ENCODE data around the gene SGMS2.

DNA sequence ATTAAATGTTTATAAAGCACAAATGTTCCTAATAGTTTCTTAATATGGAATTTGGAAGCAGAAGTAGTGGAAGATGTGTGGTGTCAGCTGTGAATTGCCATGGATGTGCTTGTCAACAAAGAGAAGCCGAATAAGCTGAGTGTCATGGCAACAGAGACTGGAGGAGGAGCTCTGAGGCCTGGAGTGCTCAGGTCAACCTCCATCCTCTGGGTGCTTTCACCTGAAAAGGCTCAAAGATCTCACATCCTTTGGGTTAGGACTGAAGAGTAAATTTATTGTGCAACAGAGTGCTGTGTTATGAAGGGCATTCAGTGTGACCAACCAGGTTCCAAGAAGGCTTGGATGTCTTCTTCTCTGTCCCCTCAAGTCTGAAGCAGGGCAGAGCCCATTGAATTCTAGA is 18.7 kb downstream of the SGMS2 start:
- no peak for TF ChIP-seq MAFK (IDR thresholded peaks at IDR 0.05; ENCODE audit: partially characterized antibody)
- TF ChIP-seq, protein P1, sequence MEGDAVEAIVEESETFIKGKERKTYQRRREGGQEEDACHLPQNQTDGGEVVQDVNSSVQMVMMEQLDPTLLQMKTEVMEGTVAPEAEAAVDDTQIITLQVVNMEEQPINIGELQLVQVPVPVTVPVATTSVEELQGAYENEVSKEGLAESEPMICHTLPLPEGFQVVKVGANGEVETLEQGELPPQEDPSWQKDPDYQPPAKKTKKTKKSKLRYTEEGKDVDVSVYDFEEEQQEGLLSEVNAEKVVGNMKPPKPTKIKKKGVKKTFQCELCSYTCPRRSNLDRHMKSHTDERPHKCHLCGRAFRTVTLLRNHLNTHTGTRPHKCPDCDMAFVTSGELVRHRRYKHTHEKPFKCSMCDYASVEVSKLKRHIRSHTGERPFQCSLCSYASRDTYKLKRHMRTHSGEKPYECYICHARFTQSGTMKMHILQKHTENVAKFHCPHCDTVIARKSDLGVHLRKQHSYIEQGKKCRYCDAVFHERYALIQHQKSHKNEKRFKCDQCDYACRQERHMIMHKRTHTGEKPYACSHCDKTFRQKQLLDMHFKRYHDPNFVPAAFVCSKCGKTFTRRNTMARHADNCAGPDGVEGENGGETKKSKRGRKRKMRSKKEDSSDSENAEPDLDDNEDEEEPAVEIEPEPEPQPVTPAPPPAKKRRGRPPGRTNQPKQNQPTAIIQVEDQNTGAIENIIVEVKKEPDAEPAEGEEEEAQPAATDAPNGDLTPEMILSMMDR (IDR thresholded peaks at IDR 0.05), result no peak
- TF ChIP-seq EP300 (IDR thresholded peaks at IDR 0.05), result no peak
- TF ChIP-seq, protein P2, sequence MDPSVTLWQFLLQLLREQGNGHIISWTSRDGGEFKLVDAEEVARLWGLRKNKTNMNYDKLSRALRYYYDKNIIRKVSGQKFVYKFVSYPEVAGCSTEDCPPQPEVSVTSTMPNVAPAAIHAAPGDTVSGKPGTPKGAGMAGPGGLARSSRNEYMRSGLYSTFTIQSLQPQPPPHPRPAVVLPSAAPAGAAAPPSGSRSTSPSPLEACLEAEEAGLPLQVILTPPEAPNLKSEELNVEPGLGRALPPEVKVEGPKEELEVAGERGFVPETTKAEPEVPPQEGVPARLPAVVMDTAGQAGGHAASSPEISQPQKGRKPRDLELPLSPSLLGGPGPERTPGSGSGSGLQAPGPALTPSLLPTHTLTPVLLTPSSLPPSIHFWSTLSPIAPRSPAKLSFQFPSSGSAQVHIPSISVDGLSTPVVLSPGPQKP (IDR thresholded peaks at IDR 0.05; ENCODE audit: low read depth, low read length), result no peak
- no peak for TF ChIP-seq CHD4 (IDR thresholded peaks at IDR 0.05; ENCODE audit: borderline replicate concordance)
- TF ChIP-seq HOXB13 (CRISPR knock-in tag; IDR thresholded peaks at IDR 0.05; ENCODE audit: low read depth), result no peak
- no peak for TF ChIP-seq RFX5 (IDR thresholded peaks at IDR 0.05)
- no peak for TF ChIP-seq POLR2A (IDR thresholded peaks at IDR 0.05; ENCODE audit: low read length)
- TF ChIP-seq, protein P3, sequence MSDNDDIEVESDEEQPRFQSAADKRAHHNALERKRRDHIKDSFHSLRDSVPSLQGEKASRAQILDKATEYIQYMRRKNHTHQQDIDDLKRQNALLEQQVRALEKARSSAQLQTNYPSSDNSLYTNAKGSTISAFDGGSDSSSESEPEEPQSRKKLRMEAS (IDR thresholded peaks at IDR 0.05), result no peak
- TF ChIP-seq JUNB (IDR thresholded peaks at IDR 0.05), result no peak

All from A549 (cell line).